B cell (primary cell): ENCODE data around the gene SFR1. TPM values are rescaled to one million over a fixed set of nuclear protein-coding genes. Genes with fewer than 3 reads are reported as not detected.

Experiments
- ATAC-seq: fragments of 200-7000 bp; cut with Tn5 transposase; one replicate; pipeline ENCODE4 v1.10.0; 2021; ENCODE audit warnings: low read depth, mild to moderate bottlenecking, moderate number of reproducible peaks, moderate library complexity
- CTCF ChIA-PET: fragments of 350-600 bp; sonication (Branson Sonifier 250); formaldehyde crosslinking; loops from one replicate; lab custom pipeline; 2021; ENCODE audit warnings: antibody characterized with exemption, inconsistent platforms; lab: Charles Lee
- POLR2A ChIA-PET: fragments of 350-600 bp; sonication (Branson Sonifier 250); formaldehyde crosslinking; loops from one replicate; lab custom pipeline; 2021; ENCODE audit warnings: antibody characterized with exemption; lab: Charles Lee
- DNase-seq: peaks from one replicate; pipeline ENCODE4 v3.0.0; 2013
- H2AFZ ChIP-seq: 2 replicates; pipeline ENCODE4 v1.6.1; 2012; ENCODE audit warnings: mild to moderate bottlenecking, low read depth, low read length; ENCODE audit not compliant: insufficient read depth, poor library complexity, severe bottlenecking
- H3K27ac ChIP-seq, 2 donors: 1 replicate in 1 of 2; 2 replicates in 1 of 2; pipeline ENCODE4 v1.5.1; 2012 to 2013; ENCODE audit warnings: low read length in 2 of 2, mild to moderate bottlenecking in 2 of 2, moderate library complexity in 1 of 2
- H3K27me3 ChIP-seq, 4 experiments: fragments of 200-600 bp in 1 of 4; sonication (generic) in 1 of 4; replicated peaks in 1 of 4; 1 replicate in 2 of 4; 2 replicates in 2 of 4; pipeline versions ENCODE4 v1.6.1 to v1.7.0; 2013 to 2016; ENCODE audit warnings: low read length in 3 of 4, mild to moderate bottlenecking in 2 of 4, mixed read lengths in 1 of 4, moderate library complexity in 1 of 4; ENCODE audit not compliant: insufficient read depth in 4 of 4, control insufficient read depth in 3 of 4; ENCODE audit errors: control extremely low read depth in 1 of 4
- H3K36me3 ChIP-seq, 2 experiments: replicated peaks in 1 of 2; 1 replicate in 1 of 2; 2 replicates in 1 of 2; pipeline versions ENCODE4 v1.6.1 to v1.7.1; 2013; ENCODE audit warnings: low read length in 1 of 2; ENCODE audit not compliant: insufficient read depth in 2 of 2, control insufficient read depth in 1 of 2; ENCODE audit errors: control extremely low read depth in 1 of 2, extremely low read depth in 1 of 2
- H3K4me1 ChIP-seq, 2 donors: fragments of 200-600 bp in 1 of 2; sonication (generic) in 1 of 2; 1 replicate in 1 of 2; 2 replicates in 1 of 2; pipeline versions ENCODE4 v1.5.1 to v1.6.1; 2013 to 2017; ENCODE audit warnings: low read length in 2 of 2; ENCODE audit not compliant: control insufficient read depth in 2 of 2, insufficient read depth in 2 of 2
- H3K4me2 ChIP-seq: replicated peaks from 2 replicates; pipeline ENCODE3; 2012; ENCODE audit warnings: mild to moderate bottlenecking, low read depth, low read length; ENCODE audit not compliant: poor library complexity, severe bottlenecking
- H3K4me3 ChIP-seq, 5 experiments: fragments of 200-600 bp in 1 of 5; sonication (generic) in 1 of 5; 1 replicate in 3 of 5; 2 replicates in 2 of 5; pipeline versions ENCODE4 v1.5.1 to v1.7.0; 2011 to 2016; ENCODE audit warnings: low read length in 4 of 5, mild to moderate bottlenecking in 4 of 5, low read depth in 2 of 5, control low read depth in 1 of 5, moderate library complexity in 1 of 5; ENCODE audit not compliant: insufficient read depth in 1 of 5; ENCODE audit errors: control extremely low read depth in 1 of 5, extremely low read depth in 1 of 5
- H3K79me2 ChIP-seq: fragments of 200-600 bp; sonication (generic); one replicate; pipeline ENCODE4 v1.6.0; 2016; ENCODE audit warnings: low read length; ENCODE audit not compliant: control insufficient read depth, insufficient read depth
- H3K9ac ChIP-seq: fragments of 200-600 bp; sonication (generic); 2 replicates; pipeline ENCODE4 v1.6.1; 2017; ENCODE audit warnings: mild to moderate bottlenecking, low read length, moderate library complexity
- H3K9me3 ChIP-seq, 3 donors: one replicate each; pipeline versions ENCODE4 v1.6.1 to v1.7.1; 2013; ENCODE audit warnings: low read length in 2 of 3; ENCODE audit not compliant: control insufficient read depth in 2 of 3, insufficient read depth in 1 of 3; ENCODE audit errors: control extremely low read depth in 1 of 3
- H4K20me1 ChIP-seq: 2 replicates; pipeline ENCODE4 v1.6.0; 2012; ENCODE audit warnings: mild to moderate bottlenecking, low read length; ENCODE audit not compliant: insufficient read depth, control insufficient read depth, poor library complexity, severe bottlenecking
- H3K27ac Mint-ChIP-seq: one replicate; pipeline ENCODE4 v1.8.0; 2021; ENCODE audit warnings: mixed read lengths
- H3K27me3 Mint-ChIP-seq: one replicate; pipeline ENCODE4 v1.8.0; 2021; ENCODE audit warnings: mixed read lengths
- H3K4me1 Mint-ChIP-seq: one replicate; pipeline ENCODE4 v1.8.0; 2021; ENCODE audit warnings: mixed read lengths
- H3K4me3 Mint-ChIP-seq: one replicate; pipeline ENCODE4 v1.8.0; 2021; ENCODE audit warnings: mixed read lengths
- H3K9me3 Mint-ChIP-seq: one replicate; pipeline ENCODE4 v1.8.0; 2022; ENCODE audit warnings: mixed read lengths; ENCODE audit not compliant: insufficient read depth
- CTCF ChIP-seq: fragments of 200-600 bp; IDR thresholded peaks from one replicate; pipeline ENCODE4 v1.8.0; 2022; ENCODE audit warnings: antibody characterized with exemption, mild to moderate bottlenecking
- EZH2 ChIP-seq: IDR thresholded peaks from 2 replicates; pipeline ENCODE4 v1.6.1; 2012; ENCODE audit warnings: borderline replicate concordance, low read depth, mild to moderate bottlenecking, moderate library complexity, low read length; ENCODE audit not compliant: insufficient read depth, poor library complexity, severe bottlenecking
- WGBS: methylation state at CpG from one replicate; pipeline ENCODE4 v1.1.5; 2013; ENCODE audit warnings: missing lambda C conversion rate; ENCODE audit not compliant: insufficient coverage; 5-methylcytosine and 5-hydroxymethylcytosine counted together
- intact Hi-C: fragments of 100-400 bp; cut with micrococcal nuclease; formaldehyde crosslinking; loops from one replicate; pipeline ENCODE4 v1.10.0; 2022
- polyA plus RNA-seq: library from polyadenylated mRNA; depleted of rRNA; stranded (reverse); fragments of >200 nt; gene quantifications from 2 replicates; pipeline ENCODE4 v1.2.3, GENCODE V29; 2012
- total RNA-seq, 2 donors: library from RNA; stranded (reverse); fragments of 120-200 nt in 1 of 2; gene quantifications; 1 replicate in 1 of 2; 2 replicates in 1 of 2; pipeline versions ENCODE4 v1.2.3 to v1.2.4, GENCODE V29; 2013 to 2022

SFR1 gene
- total and polyA plus RNA-seq, 2 donors (not counting 1 experiment from before 2014, with no cell fraction given), result 6.2 to 15.3 TPM

DNA sequence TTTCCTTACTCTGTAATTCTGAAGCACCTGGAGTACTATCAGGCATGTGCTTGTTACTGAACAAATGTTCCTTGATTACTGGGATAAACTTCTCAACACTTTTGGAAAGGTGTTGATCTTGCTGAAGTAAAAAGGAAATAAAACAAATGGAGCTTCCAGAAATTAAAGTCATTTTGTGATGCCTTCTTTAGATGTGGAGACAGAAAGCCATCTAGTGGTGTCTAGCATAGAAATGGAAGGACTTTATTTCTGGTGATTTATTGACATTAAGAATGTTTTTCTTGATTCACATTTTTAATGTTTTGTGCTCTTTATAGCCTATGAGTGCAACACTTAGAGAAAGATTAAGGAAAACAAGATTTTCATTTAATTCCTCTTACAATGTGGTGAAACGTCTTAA, 1.4 kb downstream of the SFR1 start:
- no CpG with 5 or more reads among the region's 1 CpG for WGBS
- peak; percentile 17 for DNase-seq
- Histone ChIP-seq H3K79me2 (peaks cover 3% of the 10 kb centered on the region), H3K27ac (no peak overlapping the region), H3K4me2 (no peak overlapping the region), H3K36me3 (peaks cover 2 to 3% of the 10 kb centered on the region in 2 experiments), H3K9me3 (no peaks in the 10 kb centered on the region), H2AFZ (no peak overlapping the region), H3K9ac (no peak overlapping the region), H4K20me1 (no peaks in the 10 kb centered on the region), H3K4me3 (no peak overlapping the region), H3K27me3 (no peaks in the 10 kb centered on the region), H3K4me1 (peaks cover 10 to 13% of the 10 kb centered on the region in 2 donors)
- peak overlapping the region; percentile 56 for H3K4me3 Mint-ChIP-seq
- peaks cover 19% of the 10 kb centered on the region for H3K4me1 Mint-ChIP-seq
- TF ChIP-seq CTCF (no peak), EZH2 (no peak)
- H3K9me3 Mint-ChIP-seq, result no peaks in the 10 kb centered on the region
- no peak overlapping the region for H3K27ac Mint-ChIP-seq
- ChIA-PET CTCF (interaction anchor here (0.8 to 3.4 kb wide), 5 partner anchors 41 to 237 kb away, joined by 3 to 14 read pairs (median 3); no protein-coding TSS in a partner anchor), POLR2A (no interaction called here)
- no peak for ATAC-seq
- no peaks in the 10 kb centered on the region for H3K27me3 Mint-ChIP-seq
- intact Hi-C loops, result loop anchor here (5.0 kb wide), 4 partner anchors 214 to 1206 kb away; partner anchors contain the start of genes ATP5MK, CNNM2, ITPRIP and PDCD11

DNA sequence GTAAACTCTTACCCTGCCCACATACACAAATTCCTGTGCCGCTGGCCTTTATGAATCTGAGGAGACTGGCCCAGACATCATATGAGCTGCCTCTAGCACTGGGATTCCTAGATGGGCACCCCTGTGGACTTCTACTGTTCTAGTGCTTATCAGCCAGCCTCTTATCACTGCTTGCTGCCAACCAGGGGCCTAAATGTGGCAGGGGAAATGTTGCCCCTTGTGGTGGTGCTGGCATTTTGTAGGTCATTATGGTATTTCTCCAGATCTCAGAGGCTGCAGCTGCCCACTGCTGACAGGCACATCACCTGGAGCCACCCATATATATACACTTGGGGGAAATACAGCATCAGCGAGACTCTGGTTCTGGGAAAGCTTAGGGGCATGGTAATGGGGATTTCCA, 5.4 kb downstream of the SFR1 start:
- no peaks in the 10 kb centered on the region for H3K27me3 Mint-ChIP-seq
- no peak overlapping the region for H3K27ac Mint-ChIP-seq
- ATAC-seq, result no peak

More for the DNA sequence above, 5.4 kb downstream of the SFR1 start:
- Histone ChIP-seq H3K9ac (no peak overlapping the region), H3K36me3 (peaks cover 2 to 3% of the 10 kb centered on the region in 2 experiments), H3K27ac (no peak overlapping the region), H3K27me3 (no peaks in the 10 kb centered on the region), H3K9me3 (no peaks in the 10 kb centered on the region), H3K4me3 (no peak overlapping the region), H2AFZ (no peak overlapping the region), H4K20me1 (no peaks in the 10 kb centered on the region), H3K4me2 (no peak overlapping the region), H3K4me1 (peaks cover 3 to 4% of the 10 kb centered on the region in 2 donors), H3K79me2 (peaks cover 2% of the 10 kb centered on the region)
- no peak for TF ChIP-seq EZH2
- TF ChIP-seq CTCF, result peak; percentile 43
- Mint-ChIP-seq H3K4me1 (peaks cover 6% of the 10 kb centered on the region), H3K4me3 (no peak overlapping the region), H3K9me3 (no peaks in the 10 kb centered on the region)
- no CpG with 5 or more reads among the region's 2 CpGs for WGBS
- POLR2A ChIA-PET, result no interaction called here
- CTCF ChIA-PET, result interaction anchor here (0.9 to 2.6 kb wide), 3 partner anchors 30 to 240 kb away, joined by 3 to 10 read pairs (median 3); no protein-coding TSS in a partner anchor
- intact Hi-C loops, result no loop called here
- DNase-seq, result peak; percentile 48
